Bronchus fibroblast of lung (primary cell): ENCODE results near the gene FSD2. TPM values are rescaled to one million over a fixed set of nuclear protein-coding genes. Genes with fewer than 3 reads are reported as not detected.

Experiments
- total RNA-seq: library from RNA; depleted of rRNA; stranded (reverse); fragments of >200 nt; gene quantifications from 2 replicates; pipeline ENCODE4 v1.2.3, GENCODE V29; 2015

Gene FSD2
- not detected in 2 replicates for total RNA-seq

GRCh38 chr15:82805994-82806406 lies at the start of gene FSD2:
Gene FSD2 (minus strand): TSS chr15:82806069. CDS start chr15:82787390, 18,679 bp downstream.

GRCh38 chr15:82809308-82810060 lies 3.6 kb upstream of the FSD2 start, which contains the start of gene WHAMM:
Gene WHAMM (plus strand): TSS chr15:82809628. CDS start chr15:82809727, 99 bp downstream.

GRCh38 chr15:82709421-82710207 lies 96.3 kb downstream of the FSD2 start, which contains the start of gene AP3B2:
Gene AP3B2 (minus strand): TSS chr15:82709875. CDS start chr15:82709706, 169 bp downstream.

Other genes starting within 250 kb of the FSD2 start
- 2.4 and 4.3 TPM in 2 replicates for gene CPEB1, start 158.7 kb downstream of the FSD2 start, total RNA-seq
- gene AP3B2, start 96.2 kb downstream of the FSD2 start, total RNA-seq = under 0.01 and 0.15 TPM in 2 replicates
- gene WHAMM, start 3.6 kb upstream of the FSD2 start, total RNA-seq = 3.2 and 3.6 TPM in 2 replicates
- 0.50 and 1.5 TPM in 2 replicates for gene HOMER2, start 146.7 kb upstream of the FSD2 start, total RNA-seq
- gene RAMAC, start 180.1 kb upstream of the FSD2 start, total RNA-seq = 22.1 and 22.4 TPM in 2 replicates
- gene C15orf40, start 205.6 kb upstream of the FSD2 start, total RNA-seq = 16.0 and 18.4 TPM in 2 replicates